HG03442 (cell line): ENCODE data around the gene RNF111.

Experiments
- ATAC-seq: cut with Tn5 transposase; IDR thresholded peaks from one replicate; pipeline ENCODE4 v1.9.1; 2021; ENCODE audit warnings: mild to moderate bottlenecking, moderate library complexity; ENCODE audit not compliant: unreplicated experiment

The RNF111 gene

DNA sequence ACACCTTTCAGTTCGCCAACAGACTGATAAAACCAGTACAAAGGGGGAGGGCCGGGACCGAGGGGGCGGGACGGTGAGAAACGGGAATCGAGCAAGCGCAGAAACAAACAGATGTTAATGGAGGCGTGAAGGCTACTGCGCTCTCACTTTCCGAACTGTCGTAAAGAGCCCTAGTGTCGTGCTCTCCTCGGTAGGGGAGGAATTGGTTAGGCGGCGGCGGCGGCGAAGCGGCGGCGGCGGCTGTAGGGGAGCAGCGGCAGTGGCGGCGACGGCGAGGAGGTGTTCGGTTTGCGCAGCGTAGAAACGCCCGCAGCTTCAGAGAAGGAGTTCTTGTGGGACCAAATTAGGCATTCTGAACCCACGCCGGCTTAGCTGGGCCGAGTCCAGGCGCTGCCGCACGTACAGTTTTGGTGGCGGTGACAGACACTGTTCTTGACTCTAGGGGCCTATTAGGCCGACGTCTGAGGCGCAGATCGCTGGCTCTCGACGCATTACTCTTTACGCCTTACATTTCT is at the start of gene RNF111:
TSS of gene RNF111 (plus strand) at position 173 of the 515 bp plus-strand sequence. CDS start 43,160 bp downstream, outside the sequence.
- ATAC-seq = peak; percentile 82

DNA sequence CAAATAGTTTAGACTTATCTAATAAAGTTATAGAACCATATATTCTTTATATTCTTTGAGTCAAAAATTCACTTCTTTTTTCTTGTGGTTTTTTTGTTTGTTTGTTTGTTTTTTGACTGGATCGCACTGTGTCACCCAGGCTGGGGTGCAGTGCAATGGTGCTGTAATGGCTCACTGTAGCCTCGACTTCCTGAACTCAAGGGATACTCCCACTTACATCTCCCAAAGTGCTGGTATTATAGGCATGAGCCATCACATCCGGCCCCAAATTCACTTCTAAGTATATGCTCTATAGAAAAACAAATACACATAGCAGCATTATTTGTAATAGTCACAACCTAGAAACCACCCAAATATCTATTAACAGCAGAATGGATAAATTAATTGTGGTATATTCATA is 40.3 kb upstream of the RNF111 start:
- no peak for ATAC-seq

DNA sequence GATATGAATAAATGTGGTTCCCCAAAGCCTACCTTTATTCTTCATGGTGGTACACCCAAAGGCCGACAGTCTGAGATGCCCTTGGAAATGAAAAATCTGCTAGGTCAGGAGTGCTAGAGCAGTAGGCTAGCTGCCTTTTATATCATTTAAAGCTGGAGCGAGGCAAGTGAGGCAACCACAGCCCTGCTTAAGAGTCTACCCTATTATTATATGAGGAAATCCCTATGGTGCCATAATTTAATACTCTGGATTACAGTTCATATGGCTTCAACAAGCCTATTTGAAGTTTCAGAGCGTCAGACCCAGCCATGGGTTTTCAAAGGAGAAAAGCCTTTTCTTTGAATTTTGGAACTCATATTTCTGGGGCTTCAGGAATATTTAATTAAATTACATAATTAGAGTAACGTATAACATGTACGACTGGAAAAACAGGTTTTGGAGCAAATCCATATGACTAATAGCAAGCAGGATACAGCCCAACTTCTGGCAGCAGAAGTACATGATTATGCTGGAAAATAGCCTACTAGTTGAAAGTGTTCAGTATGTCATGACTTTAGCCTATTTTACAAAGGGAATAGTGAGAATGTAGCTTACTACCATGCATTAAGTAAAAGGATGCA is 36.0 kb upstream of the RNF111 start:
- ATAC-seq = no peak

DNA sequence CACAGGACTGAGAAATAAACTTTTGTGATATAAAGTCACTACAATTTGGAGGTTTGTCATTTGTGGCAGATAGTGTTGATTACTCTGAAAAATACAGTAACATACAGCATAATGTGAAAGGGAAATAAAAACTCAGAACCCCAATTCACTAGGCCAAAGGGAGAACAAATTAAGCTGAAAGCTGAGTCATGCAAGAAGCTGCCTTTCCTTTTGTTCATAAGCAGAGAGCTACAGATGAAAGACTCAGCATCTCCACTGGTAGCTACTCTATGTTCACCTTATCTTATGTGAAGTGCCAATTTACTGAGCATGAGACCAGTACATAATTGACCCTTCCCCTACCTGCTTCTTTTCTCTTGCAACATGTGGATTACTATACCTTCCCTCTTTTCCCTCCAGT is 34.7 kb upstream of the RNF111 start:
- ATAC-seq = no peak

DNA sequence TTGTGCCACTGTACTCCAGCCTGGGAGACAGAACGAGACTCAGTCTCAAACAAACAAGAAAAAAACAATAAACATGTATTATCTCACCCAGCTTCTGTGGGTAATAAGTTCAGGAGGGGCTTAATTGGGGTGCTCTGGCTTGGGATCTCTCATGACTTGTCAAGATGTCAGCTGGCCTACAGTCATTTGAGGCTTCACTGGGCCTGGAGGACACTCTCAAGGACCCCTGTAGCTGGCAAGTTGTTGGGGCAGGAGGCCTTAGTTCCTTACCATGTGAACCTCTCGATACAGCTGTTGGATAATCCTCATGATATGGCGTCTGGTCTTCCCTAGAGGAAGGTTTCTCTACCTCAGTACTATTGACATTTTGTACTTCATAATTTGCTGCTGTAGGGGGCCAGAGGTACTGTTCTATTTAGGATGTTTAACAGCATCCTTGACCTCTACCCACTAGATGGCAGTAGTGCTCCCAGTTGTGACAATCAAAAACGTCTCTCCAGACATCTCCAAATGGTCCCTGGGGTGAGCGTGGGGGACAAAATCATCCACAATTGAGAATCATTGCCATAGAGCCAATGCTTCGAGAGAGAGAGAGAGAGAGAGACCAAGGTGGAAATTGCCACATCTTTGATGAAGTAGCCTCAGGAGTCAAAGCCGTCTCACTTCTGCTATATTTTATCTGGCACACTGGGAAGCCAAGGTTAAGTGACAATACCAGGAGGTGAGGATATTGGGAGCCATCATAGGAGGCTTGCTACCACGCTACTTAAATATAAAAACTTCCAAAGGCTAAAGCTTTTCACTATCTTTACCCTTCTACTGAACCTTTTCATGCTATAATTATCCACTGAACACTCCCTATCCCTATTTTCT is 30.1 kb upstream of the RNF111 start:
- no peak for ATAC-seq

DNA sequence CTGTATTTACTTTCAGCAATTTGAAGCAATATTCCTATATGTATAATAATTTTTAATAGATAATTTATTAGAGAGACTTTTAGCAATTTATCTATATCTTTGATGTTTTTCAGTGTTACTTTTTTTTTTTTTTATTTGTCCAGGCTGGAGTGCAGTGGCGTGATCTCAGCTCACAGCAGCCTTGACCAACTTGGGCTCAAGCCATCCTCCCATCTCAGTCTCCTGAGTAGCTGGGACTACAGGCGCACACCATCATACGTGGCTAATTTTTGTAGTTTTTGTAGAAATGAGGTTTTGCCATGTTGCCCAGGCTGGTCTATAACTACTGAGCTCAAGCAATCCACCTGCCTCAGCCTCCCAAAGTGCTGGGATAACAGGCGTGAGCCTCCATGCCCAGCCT is 28.7 kb upstream of the RNF111 start:
- no peak for ATAC-seq

DNA sequence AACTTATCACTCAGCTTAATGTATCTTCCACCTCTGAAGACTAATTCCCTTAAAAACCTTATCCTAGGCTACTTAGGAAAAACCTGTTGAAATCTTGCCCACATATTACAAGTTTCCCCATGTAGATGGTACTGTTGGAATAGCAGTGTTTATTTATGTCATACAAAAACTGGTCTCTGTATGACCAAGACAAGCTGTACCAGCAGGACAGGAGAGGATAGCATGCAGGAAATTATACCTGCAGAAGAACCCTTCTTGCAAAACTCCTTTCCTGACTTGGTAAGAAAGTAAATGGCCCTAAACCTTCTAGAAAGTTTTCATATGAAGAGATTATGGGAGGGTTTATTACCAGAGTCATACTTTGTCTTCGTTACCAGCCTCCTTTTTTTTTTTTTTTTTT is 25.3 kb upstream of the RNF111 start:
- no peak for ATAC-seq

DNA sequence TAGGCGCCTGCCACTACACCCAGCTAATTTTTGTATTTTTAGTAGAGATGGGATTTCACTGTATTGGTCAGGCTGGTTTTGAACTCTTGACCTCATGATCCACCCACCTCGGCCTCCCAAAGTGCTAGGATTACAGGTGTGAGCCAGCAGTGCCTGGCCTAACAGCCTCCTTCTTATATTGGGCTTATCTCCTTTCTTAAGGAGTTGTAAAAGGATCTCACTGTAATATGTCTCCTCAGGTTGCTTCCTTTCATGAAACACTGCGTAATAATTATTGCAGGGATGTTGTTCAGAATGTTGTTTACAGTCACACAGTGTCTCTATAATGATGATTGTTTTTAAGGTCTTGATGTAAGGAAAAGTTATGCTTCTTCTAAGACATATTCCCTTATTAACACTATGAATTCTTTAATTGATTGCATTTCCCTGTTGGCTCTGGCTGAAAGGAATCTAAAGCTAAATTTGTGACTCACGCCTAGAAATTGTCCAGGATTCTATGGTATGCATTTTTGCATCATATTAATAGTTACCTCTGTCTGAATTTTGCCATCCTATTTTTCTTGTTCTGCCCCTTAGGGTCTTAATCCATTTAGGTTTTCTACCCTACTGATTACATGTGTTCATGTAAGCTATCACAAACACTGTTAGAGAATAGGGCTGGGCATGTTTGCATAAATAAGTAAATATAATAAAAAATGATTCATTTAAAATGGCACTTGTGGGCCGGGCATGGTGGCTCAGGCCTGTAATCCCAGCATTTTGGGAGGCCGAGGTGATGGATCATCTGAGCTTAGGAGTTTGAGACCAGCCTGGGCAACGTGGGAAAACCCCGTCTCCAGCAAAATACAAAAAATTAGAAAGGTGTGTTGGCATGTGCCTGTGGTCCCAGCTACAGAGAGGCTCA is 24.5 kb upstream of the RNF111 start:
- ATAC-seq = no peak

DNA sequence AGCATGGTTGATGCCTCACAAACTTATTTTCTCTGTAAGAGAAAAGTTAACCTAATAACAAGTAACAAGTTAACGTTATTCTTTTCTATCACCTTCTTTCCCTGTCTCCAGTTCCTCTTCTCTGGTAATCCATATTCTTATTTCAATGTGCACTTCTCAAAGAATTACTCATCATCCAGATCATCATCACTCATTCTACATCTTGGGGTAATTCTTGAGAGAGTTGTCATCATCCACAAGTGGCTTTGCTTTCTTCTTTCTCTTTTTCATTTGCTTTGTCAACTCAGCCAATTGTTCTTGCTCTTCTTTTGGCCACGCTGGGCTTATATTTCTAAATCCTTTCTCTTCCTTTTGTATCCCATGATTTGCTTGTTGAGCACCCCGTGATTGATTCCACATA is 20.8 kb upstream of the RNF111 start:
- no peak for ATAC-seq

DNA sequence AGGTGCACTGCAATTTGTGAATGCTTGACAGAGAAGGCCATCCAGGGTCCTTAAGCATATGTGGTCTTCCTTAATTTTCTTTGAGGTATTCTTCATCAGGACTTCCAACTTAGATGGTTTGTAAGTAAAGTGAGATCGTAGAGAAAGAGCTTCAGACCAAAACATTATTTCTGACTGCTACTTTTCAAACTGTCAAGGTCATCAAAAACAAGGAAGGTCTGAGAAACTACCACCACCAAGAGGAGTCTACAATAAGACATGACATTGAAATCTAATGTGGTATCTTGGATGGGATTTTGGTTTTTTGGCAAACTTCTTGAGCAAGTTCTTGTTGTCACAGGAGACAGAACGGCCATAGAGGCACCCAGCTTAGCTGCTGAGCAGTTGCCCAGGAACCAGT is 20.0 kb upstream of the RNF111 start:
- no peak for ATAC-seq

DNA sequence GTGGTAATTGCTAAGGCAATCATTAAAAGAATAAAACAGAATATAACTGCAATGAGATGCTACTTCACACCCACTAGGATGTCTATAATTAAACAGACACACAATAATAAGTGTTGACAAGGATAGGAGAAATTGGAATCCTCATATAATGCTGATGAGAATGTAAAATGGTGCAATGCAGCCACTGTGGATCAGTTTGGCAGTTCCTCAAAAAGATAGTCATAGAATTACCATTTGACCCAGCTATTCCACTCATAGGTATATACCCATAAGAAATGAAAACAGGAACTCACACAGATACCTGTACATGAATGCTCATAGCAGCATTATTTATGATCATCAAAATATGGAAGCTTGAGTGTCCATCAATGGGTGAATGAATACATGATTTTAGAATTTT is 9.6 kb upstream of the RNF111 start:
- ATAC-seq = no peak

DNA sequence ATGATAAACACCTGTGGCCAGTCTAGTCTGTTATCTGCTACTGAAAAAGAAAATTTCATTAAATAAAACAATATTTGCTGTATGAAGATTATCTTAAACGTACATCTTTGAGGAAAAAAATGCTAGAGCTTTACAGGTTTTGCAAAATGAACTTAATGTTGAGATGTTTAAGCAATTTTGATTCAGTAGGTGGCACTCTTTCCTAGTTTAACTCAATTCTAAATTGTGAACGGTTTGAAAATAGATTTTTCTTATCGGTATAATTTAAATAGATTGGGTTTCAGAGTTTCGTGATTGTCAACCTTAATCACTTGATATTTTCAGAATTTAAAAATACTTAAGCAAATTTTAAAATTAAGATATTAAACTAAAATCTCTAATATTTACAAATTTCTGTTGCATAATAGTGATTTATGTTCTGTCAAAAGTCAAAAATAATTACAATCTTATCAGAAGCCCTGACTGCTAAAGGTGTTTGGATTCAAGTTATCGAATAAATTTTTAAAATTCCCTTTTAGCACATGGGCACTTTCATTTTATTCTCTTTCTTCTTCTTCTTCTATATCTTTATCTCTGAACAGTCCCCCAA is 7.0 kb upstream of the RNF111 start:
- ATAC-seq = no peak

DNA sequence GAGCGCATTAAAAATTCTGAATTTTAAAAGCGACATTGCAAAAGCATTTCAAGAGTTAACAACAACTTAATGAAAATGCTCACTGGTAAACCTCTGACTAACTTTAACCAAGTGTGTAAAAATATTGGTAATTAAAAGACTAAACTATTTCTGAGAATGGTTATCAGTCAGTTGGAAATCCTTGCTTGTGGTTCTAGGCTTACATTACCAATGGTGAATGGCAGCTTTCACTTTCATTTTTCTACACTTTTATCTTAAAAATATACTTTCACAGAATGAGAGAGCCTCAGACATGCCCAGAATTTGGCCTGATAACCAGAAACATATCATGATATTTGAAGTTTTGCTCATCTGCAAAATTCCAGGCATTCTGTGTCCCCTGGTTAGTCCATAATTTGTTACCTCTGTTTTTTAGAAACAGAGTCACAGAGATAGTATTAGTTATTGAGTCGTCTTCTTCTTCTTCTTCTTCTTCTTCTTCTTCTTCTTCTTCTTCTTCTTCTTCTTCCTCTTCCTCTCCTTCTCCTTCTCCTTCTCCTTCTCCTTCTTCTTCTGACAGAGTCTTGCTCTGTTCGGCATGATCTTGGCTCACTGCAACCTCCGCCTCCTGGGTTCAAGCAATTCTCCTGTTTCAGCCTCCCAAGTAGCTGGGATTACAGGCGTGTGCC is 5.5 kb upstream of the RNF111 start:
- ATAC-seq = no peak

DNA sequence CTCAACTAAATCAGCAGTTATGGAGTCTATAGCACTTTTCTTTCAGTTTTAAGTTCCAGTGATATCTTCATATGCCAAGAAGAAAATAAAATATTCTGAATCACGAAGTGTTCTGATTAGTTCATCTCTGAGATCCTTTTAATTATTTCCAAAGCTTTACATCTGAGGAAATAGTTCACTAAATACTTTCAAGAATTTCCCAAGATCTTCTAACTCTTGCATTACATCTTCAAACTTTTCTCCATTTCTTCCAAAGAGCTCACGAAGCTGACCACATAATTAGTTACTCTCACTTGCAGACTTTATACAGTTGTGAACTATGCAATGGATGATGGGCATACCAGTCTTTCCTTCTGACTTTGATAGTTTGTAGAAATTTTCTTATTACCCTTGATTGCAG is 4.2 kb upstream of the RNF111 start:
- ATAC-seq = no peak

DNA sequence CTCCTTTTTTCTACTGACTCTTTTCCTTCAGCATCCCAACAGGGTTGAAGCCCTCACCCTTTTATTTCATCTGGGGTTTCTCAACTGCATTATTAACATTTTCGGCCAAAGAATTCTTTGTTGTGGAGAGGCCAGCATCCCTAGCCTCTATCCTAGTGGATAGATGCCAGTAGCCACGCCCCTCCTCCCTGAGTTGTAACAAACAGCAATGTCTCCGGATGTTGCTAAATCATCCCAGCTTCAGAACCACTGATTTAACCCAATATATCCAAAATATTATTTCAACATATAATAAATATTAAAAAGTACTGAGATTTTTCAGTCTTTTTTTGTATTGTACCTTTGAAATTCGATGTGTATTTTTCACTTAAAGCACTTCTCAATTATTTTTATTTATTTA is 2.0 kb upstream of the RNF111 start:
- ATAC-seq = no peak

DNA sequence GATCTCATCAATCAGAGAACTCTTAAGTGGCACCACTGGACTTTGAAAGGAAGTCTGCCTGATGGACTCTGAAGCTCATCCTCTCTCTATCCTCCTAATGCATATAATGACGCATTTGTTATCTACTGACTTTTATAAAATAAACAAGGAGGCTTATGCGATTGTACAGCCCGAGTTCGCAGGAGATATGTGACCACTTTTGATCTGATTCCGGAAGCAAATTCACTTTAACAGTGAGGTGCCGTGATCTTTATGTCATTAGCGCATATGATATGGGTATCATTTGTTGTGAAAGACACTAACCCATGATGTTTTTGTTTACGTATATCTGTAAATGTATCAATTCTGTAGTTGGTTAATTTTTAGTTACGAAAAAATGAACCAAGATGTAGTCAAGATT is 427 bp upstream of the RNF111 start:
- ATAC-seq = no peak

DNA sequence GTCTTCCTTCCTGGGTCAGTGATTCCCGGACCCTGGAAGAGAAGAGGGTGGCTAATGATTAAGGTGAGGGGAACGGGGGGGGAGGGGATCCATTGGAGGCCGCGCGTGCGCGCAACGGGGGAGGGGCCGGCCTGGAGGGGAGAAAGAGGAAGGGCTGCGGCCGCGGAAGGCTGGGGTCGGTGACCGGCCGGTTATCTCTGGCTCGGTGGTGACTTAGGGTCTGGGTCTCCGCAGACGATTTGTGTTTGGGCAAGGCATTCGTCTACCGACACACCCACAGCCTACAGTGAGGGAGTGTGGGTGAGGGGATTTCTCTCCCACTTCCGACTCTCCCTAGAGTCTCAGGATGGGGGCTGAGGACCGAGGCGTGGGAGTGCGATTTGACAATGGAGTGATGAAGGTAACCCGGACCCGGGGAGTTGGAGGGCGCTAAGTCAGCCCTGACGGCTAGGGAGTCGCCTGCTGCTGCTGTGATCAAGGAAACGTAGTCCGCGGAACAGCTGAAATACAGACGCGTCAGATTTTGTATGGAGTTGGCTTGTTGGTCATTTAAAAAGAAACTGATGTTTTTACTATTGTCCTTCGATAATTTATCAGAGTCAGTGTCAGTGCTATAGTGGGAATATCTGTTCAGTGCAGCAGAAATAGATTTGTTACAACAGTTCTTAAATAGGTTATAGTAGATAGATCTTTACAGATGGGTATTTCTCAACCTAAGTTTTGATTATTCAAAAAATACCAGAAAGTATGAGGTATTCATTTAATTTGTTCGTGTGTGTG is 733 bp downstream of the RNF111 start:
- peak; percentile 35 for ATAC-seq

DNA sequence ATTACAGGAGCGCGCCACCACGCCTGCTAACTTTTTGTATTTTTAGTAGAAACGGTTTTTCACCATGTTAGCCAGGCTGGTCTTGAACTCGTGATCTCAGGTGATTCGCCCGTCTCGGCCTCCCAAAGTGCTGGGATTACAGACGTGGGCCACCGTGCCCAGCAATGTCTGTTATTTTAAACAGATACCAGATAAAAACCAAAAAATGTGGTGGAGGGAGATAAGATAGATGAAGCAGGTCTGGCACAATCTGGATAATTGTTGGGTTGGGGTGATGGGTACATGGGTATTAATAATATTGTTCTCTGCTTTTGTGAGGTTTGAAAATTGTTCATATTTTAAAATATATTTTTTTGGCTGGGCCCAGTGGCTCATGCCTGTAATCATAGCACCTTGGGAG is 4.7 kb downstream of the RNF111 start:
- ATAC-seq = no peak

DNA sequence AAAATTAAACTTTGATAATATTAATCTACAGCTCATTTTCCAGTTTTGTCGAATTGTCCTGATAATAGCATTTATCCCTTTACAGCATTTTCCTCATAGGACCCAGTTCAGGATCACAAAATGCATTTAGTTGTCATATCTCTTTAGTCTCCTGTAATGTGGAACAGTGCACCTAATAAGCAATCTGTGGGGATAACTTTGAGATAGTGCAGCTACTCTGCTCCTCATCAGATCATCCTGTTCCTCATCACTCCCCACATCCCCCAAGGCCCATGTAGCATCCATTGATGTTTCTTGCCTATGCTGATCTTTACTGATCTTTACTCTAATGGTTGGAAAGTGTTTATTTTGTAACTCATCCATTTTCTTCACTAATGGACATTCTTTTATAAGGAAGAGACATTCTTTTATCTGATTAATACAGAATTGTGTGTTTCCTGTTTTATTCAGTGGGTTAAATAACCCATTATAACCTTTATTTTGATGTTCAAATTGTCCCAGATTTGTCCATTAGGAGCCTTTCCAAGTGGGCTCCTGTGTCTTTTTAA is 7.5 kb downstream of the RNF111 start:
- no peak for ATAC-seq
